Fibroblast of the conjunctiva (primary cell): Measurements from ENCODE around the gene LRG1.

Experiments
- DNase-seq: peaks from one replicate; pipeline ENCODE4 v3.0.0-alpha.2; 2010; ENCODE audit warnings: low read depth

LRG1 gene

GRCh38 chr19:4508698-4509097, 31.1 kb downstream of the LRG1 start:
- no peak for DNase-seq

DNA sequence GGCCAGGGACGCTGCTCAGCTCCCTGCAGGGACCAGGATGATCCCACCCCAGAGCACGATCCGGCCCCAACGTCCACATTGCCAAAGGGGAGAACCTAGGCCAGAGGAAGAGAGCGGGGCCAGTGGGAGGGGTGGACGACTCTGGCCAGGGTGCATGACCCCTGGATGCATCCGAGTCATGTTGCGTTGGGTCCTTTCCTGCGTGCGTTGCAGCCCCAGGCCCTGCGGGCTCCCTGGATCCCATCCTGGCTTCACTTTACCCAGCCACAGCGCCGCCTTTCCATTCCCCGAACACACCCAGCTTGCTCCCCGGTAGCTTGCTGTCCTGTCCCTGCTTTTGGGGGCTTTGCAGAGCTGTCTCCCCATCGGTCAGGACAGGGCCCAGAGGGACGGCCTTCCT, 32.0 kb downstream of the LRG1 start:
- DNase-seq: no peak

- no peak for DNase-seq
Observed at GRCh38 chr19:4507150-4507452, 32.7 kb downstream of the LRG1 start.

DNA sequence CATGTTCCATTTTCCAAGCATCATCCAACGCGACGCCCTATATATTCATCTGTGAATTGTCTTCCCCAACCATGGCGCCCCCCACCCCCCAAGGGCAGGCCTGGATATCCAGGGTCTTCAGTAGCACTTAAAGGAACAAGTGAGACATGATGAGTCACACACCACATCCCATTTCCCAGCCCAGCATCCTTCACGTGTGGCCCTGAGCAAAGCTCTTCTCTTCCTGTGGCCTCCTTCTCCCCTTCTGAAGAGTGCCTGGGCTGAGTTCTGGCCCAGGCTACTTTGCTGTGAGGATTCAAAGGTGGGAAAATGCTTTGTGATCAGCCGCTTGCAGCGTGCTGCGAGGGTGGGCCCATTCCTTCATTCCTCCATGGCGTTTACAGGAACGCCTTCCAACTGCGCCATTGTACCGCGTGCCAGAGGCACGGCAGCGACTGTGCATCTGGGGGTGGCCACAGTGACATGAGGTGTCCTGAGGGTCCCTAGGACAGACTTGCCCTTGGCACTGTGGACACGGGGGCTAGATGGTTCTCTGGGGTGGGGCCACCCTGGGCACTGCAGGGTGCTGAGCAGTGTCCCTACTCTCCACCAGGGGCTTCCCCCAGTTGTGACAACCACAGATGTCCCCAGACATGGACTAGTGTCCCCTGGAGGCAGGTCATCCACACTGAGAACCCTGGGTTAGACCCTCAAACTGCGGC, 33.2 kb downstream of the LRG1 start:
- DNase-seq: no peak

- no peak for DNase-seq
Observed at GRCh38 chr19:4505570-4506448, 34.0 kb downstream of the LRG1 start.

DNA sequence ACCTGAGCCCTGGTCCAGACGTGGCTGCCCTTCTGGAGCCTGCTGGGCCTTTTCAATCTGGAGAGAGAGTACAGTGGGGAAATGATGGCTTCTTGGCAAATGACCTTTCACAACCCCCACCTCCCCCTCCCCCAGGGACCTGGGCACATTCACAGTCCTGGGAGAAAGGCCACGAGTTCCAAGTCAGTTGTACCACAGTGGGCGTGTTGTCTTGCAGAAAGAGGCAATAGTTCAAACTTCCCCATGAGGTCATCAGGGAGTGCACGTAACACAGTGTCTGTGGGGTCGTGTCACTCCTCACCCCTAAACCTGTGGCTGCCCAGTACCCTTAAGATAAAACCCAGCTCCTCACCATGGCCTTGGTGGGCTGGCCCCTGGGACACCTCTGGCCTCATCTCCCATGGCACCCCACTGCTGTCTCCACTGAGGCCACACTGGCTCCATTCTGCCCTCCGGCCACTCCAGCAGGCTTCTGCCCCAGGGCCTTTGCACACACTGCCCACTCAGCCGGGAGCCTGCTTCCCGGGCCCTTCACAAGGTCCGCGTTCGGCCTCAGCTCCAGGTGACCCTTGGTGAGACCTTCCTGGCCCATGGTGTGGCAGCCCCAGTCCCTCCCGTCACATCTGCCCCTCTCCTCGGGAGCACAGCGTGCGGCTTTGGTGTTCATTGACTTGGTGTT, 34.8 kb downstream of the LRG1 start:
- no peak for DNase-seq

DNA sequence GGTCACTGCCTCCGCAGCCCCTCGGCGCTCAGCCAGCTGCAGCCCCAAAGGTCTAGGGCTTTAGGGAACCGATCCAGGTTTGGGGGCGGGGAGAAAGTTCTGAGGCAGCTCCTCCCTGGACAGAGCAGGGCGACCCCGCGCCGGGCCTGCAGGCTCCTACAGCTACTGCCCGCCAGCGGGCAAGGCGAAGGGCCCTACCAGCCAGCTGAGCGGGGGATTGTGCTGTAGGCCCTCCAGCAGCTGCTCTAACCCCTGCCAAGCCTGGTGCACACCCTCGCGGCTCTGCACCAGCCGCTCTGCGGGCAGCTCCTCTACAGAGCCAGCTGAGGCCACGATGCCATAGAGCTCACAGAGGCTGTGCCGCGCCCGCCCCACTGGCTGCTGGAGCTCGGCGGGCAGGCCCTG, 35.5 kb downstream of the LRG1 start:
- DNase-seq: no peak

GRCh38 chr19:4503825-4504170, 36.0 kb downstream of the LRG1 start:
- no peak for DNase-seq

- DNase-seq: no peak
Observed at GRCh38 chr19:4503132-4503824, 36.6 kb downstream of the LRG1 start.

DNA sequence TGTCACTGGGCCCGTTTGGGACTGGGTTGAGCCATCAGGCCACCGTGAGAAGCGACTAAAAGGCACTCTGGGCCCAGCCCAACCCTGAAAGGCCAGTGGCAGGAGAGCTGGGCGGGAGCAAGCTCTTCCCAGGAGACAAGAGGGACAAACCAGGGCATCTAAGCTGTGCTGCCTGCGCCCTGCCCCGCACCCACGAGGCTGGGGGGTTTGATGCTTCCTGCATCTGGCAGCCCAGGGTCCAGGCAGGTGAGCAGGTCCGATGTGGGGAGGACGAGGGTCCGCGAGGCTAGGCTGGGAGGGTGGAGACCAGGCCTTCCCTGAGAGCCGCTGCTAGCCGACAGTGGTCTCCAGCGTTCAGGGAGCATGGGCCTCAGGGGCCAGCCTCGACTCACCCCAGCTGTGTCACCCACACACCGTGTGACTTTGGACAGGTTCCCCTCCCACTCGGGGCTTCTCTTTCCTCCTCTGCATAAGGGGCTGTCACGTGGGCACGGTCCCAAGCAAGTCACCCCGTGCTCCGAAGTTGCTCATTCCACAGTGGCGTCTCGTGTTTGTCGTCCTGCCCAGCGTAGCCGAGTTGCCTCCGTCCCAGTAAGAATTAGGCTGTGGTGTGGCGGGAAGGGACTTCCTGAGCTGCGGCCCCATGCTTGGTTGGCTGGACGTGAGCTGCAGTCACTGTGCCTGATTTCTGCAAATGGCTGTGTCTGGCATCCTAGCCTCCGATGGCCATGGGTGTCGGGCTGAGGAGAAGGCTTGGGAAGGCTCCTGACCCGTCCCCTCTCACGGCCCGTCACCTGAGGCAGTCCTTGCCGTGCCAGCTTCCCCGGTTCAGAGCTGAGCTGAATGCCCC, 37.3 kb downstream of the LRG1 start:
- DNase-seq: no peak

GRCh38 chr19:4501691-4502090, 38.1 kb downstream of the LRG1 start:
- no peak for DNase-seq

GRCh38 chr19:4500841-4501591, 38.8 kb downstream of the LRG1 start:
- DNase-seq: no peak

DNA sequence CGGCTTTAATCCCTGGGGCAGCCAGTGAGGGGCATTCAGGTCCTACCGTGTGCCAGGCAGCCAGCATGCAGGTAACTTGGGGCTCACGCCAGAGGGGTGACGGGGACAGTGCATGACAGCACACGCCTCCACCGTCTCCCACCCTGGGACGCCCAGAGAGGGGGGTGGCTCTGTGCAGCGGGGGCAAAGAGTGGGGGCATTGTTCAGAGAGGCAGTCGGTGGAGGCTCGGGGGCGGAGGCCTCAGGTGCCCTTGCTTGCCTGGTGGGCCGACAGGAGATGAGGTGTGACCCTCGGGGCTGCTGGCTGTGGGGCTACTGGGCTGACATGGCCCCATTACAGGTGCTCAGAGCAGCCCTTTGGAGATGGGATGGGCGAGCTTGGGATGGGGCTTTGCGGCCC, 40.0 kb downstream of the LRG1 start:
- DNase-seq: no peak

- no peak for DNase-seq
Observed at GRCh38 chr19:4499318-4499717, 40.5 kb downstream of the LRG1 start.

DNA sequence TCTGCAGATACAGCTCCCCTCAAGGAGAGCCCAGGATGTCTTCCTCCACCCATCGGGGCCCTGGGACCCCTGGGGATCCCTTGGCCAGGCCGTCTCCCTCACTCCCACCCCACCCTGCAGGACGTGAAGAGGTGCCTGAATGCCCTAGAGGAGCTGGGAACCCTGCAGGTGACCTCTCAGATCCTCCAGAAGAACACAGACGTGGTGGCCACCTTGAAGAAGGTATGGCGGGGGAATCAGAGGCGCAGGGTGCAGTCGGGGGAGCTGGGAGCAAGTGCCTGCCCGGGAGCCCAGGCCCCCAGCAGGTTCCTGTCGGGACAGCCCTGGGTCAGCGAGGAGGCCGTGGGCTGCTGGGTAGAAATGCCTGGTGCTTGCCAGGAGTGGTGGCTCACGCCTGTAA, 41.1 kb downstream of the LRG1 start:
- DNase-seq: no peak

GRCh38 chr19:4497770-4498389, 42.0 kb downstream of the LRG1 start:
- DNase-seq: no peak

DNA sequence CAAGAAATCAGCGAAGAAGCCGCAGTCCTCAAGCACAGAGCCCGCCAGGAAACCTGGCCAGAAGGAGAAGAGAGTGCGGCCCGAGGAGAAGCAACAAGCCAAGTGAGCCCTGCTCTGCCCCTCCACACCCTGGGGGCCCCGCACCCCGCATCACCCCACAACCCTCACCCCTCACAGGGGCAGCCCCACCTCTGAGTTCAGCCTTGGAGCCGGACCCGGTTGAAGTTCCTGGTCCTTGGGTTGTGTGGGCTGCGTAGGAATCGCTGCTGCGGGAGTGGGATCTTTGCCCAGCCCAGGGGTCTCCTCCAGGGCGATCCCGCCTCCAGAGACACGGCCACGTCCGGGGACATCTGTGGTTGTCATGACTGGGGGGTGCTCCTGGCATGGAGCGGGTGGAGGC, 43.5 kb downstream of the LRG1 start:
- DNase-seq: no peak

GRCh38 chr19:4495471-4495870, 44.4 kb downstream of the LRG1 start:
- DNase-seq: no peak

GRCh38 chr19:4494691-4495064, 45.2 kb downstream of the LRG1 start:
- no peak for DNase-seq

- no peak for DNase-seq
Observed at GRCh38 chr19:4493929-4494690, 45.7 kb downstream of the LRG1 start.
